GM12874 (cell line): ENCODE data around the gene SLC24A3.

Experiments used
- TF ChIP-seq, protein P1 (sequence below): IDR thresholded peaks from 2 replicates; pipeline ENCODE4 v1.5.1; 2011; ENCODE audit warnings: low read depth, mild to moderate bottlenecking, control low read depth, low read length, moderate library complexity; ENCODE audit not compliant: insufficient read depth

SLC24A3 gene

GRCh38 chr20:19440660-19441527, 228.5 kb downstream of the SLC24A3 start:
- TF ChIP-seq, protein P1, sequence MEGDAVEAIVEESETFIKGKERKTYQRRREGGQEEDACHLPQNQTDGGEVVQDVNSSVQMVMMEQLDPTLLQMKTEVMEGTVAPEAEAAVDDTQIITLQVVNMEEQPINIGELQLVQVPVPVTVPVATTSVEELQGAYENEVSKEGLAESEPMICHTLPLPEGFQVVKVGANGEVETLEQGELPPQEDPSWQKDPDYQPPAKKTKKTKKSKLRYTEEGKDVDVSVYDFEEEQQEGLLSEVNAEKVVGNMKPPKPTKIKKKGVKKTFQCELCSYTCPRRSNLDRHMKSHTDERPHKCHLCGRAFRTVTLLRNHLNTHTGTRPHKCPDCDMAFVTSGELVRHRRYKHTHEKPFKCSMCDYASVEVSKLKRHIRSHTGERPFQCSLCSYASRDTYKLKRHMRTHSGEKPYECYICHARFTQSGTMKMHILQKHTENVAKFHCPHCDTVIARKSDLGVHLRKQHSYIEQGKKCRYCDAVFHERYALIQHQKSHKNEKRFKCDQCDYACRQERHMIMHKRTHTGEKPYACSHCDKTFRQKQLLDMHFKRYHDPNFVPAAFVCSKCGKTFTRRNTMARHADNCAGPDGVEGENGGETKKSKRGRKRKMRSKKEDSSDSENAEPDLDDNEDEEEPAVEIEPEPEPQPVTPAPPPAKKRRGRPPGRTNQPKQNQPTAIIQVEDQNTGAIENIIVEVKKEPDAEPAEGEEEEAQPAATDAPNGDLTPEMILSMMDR: no peak

DNA sequence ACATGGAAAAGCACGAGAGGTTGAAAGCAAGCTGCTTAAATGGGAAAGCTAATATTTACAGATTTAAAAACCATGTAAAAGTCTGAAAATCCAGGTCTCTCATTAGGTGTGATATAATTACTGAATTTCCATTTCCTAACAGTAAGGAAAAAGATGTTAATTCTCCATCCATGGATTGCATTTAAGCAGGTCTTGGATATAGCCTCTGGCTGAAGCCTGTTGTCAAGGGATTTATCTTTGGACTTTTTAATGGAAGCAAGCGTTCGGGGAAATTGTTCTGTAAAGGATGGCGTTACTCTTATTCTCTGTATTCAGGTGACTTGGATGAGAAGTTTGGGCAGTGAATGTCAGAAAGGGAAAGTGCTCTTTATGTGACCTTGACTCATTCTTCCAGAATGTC, 233.8 kb downstream of the SLC24A3 start:
- TF ChIP-seq, protein P1: no peak

DNA sequence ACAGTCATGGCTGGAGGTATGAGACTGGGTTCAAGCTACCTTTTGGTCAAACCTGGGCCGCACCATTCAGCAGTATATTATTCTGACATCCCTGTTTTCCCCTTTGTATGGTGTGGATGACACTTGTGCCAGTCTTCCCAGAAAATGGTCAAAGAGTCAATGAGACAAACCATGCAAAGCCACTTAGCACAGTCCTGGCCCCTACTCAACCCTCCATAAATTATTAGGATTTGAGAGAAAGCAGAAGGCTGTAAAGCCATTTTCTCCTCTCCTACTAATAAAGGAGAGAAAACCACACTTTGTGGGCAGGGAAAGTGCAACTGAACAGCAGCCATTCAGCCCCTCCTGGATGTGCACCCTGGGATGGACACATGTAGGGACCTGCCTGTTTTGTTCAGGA, 236.2 kb downstream of the SLC24A3 start:
- TF ChIP-seq, protein P1: no peak

- TF ChIP-seq, protein P1: no peak
Observed at GRCh38 chr20:19449051-19449450, 236.6 kb downstream of the SLC24A3 start.

GRCh38 chr20:19451231-19451922, 238.9 kb downstream of the SLC24A3 start:
- TF ChIP-seq, protein P1: no peak

DNA sequence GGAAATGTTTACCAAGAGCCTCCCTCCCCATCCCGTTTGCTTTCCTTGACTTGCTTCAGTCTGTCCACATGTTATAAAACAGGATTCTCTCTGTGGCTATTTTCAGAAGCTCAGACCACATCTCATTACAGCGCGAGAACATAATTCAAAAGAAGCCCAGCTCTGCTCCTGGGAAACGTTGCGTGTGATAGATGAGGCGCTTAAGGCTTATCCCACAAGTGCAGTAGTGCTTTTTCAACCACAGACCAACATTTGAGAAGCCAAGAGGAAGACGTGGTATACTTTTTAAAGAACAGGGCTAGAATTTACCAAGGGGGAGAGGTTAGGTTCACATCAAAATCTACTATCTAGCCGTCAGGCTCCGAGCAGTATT, 239.5 kb downstream of the SLC24A3 start:
- TF ChIP-seq, protein P1: no peak

DNA sequence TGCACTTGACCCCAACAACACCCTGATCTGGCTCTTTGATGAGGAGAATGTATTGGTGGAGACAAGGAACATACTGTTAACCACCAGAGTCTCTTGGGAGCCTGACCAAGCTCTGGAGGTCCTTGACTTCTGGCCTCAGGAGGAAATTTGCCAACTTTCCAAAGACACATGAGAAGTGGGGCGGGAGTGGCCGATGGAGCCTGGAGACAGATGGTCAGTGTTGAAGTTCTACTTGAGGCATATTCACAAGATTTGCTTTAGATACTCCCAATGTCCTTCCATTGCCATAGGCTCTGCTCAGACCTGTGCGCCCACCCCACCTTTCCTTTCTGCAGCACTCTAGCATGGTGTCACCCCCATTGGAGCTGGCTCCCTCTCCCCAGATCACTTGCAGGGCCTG, 241.0 kb downstream of the SLC24A3 start:
- TF ChIP-seq, protein P1: no peak
